Uterus (tissue), 2 donors: ENCODE data around the gene ATP6AP2.

Experiments
- POLR2A ChIP-seq, 2 donors: fragments of 450-650 bp; IDR thresholded peaks; one replicate each; pipeline ENCODE4 v1.6.1; 2016; ENCODE audit warnings: antibody characterized with exemption in 2 of 2, mild to moderate bottlenecking in 1 of 2, moderate library complexity in 1 of 2
- TF ChIP-seq, protein P1 (sequence below), 4 experiments: fragments of 200-600 bp in 2 of 4; fragments of 450-650 bp in 2 of 4; sonication (generic) in 2 of 4; IDR thresholded peaks; one replicate each; pipeline ENCODE4 v1.5.1; 2016 to 2019; ENCODE audit warnings: antibody characterized with exemption in 4 of 4, mild to moderate bottlenecking in 2 of 4, moderate library complexity in 1 of 4

DNA sequence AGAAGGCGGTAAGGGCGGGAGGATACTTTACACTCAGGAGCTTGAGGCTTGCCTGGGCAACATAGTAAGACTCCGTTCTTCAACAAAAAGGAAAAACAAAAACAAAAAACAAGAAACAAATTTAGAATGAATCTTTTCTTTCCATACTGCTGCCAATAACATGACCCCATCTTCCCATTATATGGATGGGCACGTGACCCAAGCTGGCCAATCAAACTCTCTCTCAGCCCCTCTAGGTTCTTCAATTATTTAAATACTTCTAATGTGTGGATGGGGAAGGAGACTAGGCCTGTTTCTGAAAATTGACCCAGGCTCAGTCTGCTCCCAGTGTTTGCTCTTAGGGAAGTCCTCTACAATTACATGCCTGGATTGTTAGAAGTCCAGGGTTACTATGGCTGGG is 22.2 kb upstream of the ATP6AP2 start:
- TF ChIP-seq, protein P1, sequence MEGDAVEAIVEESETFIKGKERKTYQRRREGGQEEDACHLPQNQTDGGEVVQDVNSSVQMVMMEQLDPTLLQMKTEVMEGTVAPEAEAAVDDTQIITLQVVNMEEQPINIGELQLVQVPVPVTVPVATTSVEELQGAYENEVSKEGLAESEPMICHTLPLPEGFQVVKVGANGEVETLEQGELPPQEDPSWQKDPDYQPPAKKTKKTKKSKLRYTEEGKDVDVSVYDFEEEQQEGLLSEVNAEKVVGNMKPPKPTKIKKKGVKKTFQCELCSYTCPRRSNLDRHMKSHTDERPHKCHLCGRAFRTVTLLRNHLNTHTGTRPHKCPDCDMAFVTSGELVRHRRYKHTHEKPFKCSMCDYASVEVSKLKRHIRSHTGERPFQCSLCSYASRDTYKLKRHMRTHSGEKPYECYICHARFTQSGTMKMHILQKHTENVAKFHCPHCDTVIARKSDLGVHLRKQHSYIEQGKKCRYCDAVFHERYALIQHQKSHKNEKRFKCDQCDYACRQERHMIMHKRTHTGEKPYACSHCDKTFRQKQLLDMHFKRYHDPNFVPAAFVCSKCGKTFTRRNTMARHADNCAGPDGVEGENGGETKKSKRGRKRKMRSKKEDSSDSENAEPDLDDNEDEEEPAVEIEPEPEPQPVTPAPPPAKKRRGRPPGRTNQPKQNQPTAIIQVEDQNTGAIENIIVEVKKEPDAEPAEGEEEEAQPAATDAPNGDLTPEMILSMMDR (IDR thresholded peaks at IDR 0.05), result no peak
- no peak for TF ChIP-seq POLR2A (IDR thresholded peaks at IDR 0.05)
